Measurements from ENCODE around the gene SETD1B. TPM values are rescaled to one million over a fixed set of nuclear protein-coding genes. Genes with fewer than 3 reads are reported as not detected.
A peak's percentile ranks its signal among the peaks of the same experiment; 100 is the strongest.

SETD1B gene
- total RNA-seq, 1 donor from 2014 or later, result 19.4 TPM

DNA sequence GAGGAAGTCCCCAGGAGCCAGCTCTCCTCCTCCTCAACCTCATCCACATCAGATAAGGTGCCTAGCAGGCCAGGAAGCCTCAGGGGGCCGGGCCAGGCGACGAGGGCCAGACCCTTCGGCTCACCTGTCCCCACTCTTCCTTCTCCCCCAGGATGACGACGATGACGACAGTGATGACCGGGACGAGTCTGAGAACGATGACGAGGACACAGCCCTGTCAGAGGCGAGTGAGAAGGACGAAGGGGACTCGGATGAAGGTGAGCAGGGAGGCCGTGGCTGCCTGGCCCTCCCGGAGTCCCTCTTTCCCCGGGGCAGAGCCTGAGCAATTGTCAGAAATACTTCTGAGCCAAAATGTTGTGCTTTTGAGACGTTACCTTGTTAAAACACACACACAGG lies 13.8 kb downstream of the SETD1B start:
- Mint-ChIP-seq H3K27me3 (ENCODE audit: low read depth) (no peaks in the 10 kb centered on the region), H3K9me3 (ENCODE audit: low read depth) (no peaks in the 10 kb centered on the region), H3K27ac (ENCODE audit: unreplicated experiment) (no peak overlapping the region), H3K36me3 (ENCODE audit: low read depth) (peaks cover 20% of the 10 kb centered on the region), H3K4me1 (ENCODE audit: low read depth) (peaks cover 12% of the 10 kb centered on the region), H3K4me3 (ENCODE audit: unreplicated experiment) (no peak overlapping the region)
- TF ChIP-seq CTCF (IDR thresholded peaks at IDR 0.05), result no peak
- no peak for DNase-seq (ENCODE audit: low spot score)

GRCh38 chr12:121819212-121819949 lies 15.6 kb downstream of the SETD1B start:
- no peaks in the 10 kb centered on the region for H3K9me3 Mint-ChIP-seq (ENCODE audit: low read depth)
- no peak overlapping the region for H3K27ac Mint-ChIP-seq (ENCODE audit: unreplicated experiment)
- no peaks in the 10 kb centered on the region for H3K4me1 Mint-ChIP-seq (ENCODE audit: low read depth)
- H3K4me3 Mint-ChIP-seq (ENCODE audit: unreplicated experiment), result no peak overlapping the region
- no peak for DNase-seq (ENCODE audit: low spot score)
- TF ChIP-seq CTCF (IDR thresholded peaks at IDR 0.05), result no peak
- H3K27me3 Mint-ChIP-seq (ENCODE audit: low read depth), result no peaks in the 10 kb centered on the region
- peaks cover 20% of the 10 kb centered on the region for H3K36me3 Mint-ChIP-seq (ENCODE audit: low read depth)

DNA sequence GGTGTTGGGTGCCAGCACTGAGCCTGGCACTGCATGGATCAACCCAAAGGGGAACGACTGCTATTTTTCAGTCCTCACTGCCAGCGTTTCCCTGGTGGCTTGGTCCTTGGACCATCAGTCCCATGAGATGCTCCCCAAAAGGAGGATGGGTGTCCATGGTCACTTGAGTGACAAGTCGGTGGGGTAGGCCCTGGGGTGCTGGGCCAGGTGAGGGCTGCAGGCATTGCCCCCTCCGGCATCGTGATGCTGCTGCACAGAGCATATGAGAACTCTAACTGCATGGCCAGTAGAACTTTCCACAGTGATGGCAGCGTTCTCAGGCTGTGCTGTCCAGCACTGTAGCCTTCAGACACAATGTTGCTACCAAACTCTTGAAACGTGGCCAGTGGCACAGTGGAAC lies 16.2 kb downstream of the SETD1B start:
- no peak overlapping the region for H3K27ac Mint-ChIP-seq (ENCODE audit: unreplicated experiment)
- H3K4me1 Mint-ChIP-seq (ENCODE audit: low read depth), result no peaks in the 10 kb centered on the region
- no peak for DNase-seq (ENCODE audit: low spot score)
- no peaks in the 10 kb centered on the region for H3K9me3 Mint-ChIP-seq (ENCODE audit: low read depth)
- H3K4me3 Mint-ChIP-seq (ENCODE audit: unreplicated experiment), result no peak overlapping the region
- H3K27me3 Mint-ChIP-seq (ENCODE audit: low read depth), result no peaks in the 10 kb centered on the region
- no peak for TF ChIP-seq CTCF (IDR thresholded peaks at IDR 0.05)
- H3K36me3 Mint-ChIP-seq (ENCODE audit: low read depth), result peaks cover 20% of the 10 kb centered on the region

DNA sequence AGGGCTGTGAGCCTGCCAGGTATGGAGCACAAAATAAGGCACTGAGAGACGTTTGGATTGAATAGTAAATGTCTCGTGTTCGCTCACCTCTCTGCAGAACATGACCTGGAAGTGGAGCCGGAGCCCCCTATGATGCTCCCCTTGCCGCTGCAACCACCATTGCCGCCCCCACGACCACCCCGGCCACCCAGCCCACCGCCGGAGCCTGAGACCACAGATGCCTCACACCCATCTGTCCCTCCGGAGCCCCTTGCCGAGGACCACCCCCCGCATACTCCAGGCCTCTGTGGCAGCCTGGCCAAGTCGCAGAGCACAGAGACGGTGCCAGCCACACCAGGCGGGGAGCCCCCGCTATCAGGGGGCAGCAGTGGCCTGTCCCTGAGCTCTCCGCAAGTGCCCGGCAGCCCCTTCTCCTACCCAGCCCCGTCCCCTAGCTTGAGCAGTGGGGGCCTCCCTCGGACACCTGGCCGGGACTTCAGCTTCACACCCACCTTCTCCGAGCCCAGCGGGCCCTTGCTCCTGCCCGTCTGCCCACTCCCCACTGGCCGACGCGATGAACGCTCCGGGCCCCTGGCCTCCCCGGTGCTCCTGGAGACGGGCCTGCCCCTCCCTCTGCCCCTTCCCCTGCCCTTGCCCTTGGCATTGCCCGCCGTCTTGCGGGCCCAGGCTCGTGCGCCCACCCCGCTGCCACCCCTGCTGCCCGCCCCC lies 18.7 kb downstream of the SETD1B start:
- no peak for TF ChIP-seq CTCF (IDR thresholded peaks at IDR 0.05)
- H3K4me3 Mint-ChIP-seq (ENCODE audit: unreplicated experiment), result no peak overlapping the region
- no peaks in the 10 kb centered on the region for H3K4me1 Mint-ChIP-seq (ENCODE audit: low read depth)
- H3K27me3 Mint-ChIP-seq (ENCODE audit: low read depth), result no peaks in the 10 kb centered on the region
- no peak overlapping the region for H3K27ac Mint-ChIP-seq (ENCODE audit: unreplicated experiment)
- no peaks in the 10 kb centered on the region for H3K9me3 Mint-ChIP-seq (ENCODE audit: low read depth)
- peaks cover 26% of the 10 kb centered on the region for H3K36me3 Mint-ChIP-seq (ENCODE audit: low read depth)
- DNase-seq (ENCODE audit: low spot score), result no peak

DNA sequence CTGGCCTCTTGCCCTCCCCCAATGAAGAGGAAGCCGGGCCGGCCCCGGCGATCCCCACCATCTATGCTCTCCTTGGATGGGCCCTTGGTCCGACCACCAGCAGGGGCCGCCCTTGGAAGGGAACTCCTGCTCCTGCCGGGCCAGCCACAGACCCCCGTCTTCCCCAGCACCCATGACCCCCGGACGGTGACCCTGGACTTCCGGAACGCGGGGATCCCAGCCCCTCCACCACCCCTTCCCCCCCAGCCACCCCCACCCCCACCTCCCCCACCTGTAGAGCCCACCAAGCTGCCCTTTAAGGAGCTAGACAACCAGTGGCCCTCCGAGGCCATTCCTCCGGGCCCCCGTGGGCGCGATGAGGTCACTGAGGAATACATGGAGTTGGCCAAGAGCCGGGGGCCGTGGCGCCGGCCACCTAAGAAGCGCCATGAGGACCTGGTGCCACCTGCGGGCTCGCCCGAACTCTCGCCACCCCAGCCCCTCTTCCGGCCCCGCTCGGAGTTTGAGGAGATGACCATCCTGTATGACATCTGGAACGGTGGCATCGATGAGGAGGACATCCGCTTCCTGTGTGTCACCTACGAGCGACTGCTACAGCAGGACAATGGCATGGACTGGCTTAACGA lies 19.4 kb downstream of the SETD1B start:
- no peaks in the 10 kb centered on the region for H3K9me3 Mint-ChIP-seq (ENCODE audit: low read depth)
- peak; percentile 29 for TF ChIP-seq CTCF (IDR thresholded peaks at IDR 0.05)

More for the DNA sequence above, 19.4 kb downstream of the SETD1B start:
- Mint-ChIP-seq H3K4me1 (ENCODE audit: low read depth) (no peaks in the 10 kb centered on the region), H3K27ac (ENCODE audit: unreplicated experiment) (no peak overlapping the region), H3K36me3 (ENCODE audit: low read depth) (peaks cover 22% of the 10 kb centered on the region), H3K27me3 (ENCODE audit: low read depth) (no peaks in the 10 kb centered on the region), H3K4me3 (ENCODE audit: unreplicated experiment) (no peak overlapping the region)
- DNase-seq (ENCODE audit: low spot score), result no peak

Measured in chondrocyte (in vitro differentiated cells).